ENCODE measurements around the gene KPNA6.
"Not testable (repeated sequence)": the region's sequence is repeated elsewhere in the genome, so short reads cannot be mapped to it uniquely, and the experiment has no call there.

KPNA6 gene

DNA sequence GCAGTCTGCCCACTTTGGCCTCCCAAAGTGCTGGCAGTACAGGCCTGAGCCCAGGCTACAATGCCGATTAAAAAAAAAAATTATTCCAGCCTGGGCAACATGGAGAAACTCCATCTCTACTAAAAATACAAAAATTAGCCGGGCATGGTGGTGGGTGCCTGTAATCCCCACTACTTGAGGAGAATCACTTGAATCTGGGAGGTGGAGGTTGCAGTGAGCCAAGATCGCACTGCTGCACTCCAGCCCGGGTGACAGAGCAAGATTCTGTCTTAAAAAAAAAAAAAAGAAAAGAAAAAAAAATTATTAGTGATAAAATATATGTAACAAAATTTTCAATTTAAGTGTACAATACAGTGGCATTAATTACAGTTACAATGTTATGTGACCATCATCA is 35.4 kb downstream of the KPNA6 start:
- not testable (repeated sequence) for DNase-seq

- DNase-seq = no peak
These were observed 36.2 kb downstream of the KPNA6 start for GRCh38 chr1:32144033-32144432.

GRCh38 chr1:32147799-32148198 is 39.9 kb downstream of the KPNA6 start:
- not testable (repeated sequence) for DNase-seq

- DNase-seq = no peak
These were observed 43.0 kb downstream of the KPNA6 start for GRCh38 chr1:32150847-32151246.

DNA sequence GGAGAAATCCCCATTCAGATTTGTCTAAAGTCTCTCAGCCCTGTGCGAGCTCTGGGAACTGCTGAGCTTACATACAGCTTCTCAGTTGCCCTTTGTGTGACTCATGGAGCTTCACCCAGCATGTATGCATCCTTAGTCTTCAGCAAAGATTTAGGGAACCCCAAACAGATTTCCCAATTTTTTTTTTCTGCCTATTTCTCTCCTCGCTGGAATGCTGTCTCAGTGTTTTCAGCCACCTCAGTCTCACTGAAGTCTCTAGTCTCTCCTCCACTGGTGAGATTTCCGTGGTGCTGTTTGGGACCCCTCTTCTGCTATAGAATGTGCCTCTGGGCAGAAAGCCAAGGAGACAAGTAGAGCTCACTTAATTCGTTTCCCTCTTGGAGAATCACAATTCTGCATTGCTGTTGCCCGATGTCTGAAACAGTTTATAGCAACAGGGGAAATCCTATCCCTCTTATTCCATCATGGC is 43.5 kb downstream of the KPNA6 start:
- peak; percentile 38 for DNase-seq

- DNase-seq = no peak
These were observed 51.3 kb downstream of the KPNA6 start for GRCh38 chr1:32159189-32159588.

GRCh38 chr1:32163405-32163804 is 55.5 kb downstream of the KPNA6 start:
- no peak for DNase-seq

GRCh38 chr1:32165633-32166032 is 57.8 kb downstream of the KPNA6 start:
- DNase-seq = not testable (repeated sequence)

- no peak for DNase-seq
These were observed 63.1 kb downstream of the KPNA6 start for GRCh38 chr1:32170991-32171390.

DNA sequence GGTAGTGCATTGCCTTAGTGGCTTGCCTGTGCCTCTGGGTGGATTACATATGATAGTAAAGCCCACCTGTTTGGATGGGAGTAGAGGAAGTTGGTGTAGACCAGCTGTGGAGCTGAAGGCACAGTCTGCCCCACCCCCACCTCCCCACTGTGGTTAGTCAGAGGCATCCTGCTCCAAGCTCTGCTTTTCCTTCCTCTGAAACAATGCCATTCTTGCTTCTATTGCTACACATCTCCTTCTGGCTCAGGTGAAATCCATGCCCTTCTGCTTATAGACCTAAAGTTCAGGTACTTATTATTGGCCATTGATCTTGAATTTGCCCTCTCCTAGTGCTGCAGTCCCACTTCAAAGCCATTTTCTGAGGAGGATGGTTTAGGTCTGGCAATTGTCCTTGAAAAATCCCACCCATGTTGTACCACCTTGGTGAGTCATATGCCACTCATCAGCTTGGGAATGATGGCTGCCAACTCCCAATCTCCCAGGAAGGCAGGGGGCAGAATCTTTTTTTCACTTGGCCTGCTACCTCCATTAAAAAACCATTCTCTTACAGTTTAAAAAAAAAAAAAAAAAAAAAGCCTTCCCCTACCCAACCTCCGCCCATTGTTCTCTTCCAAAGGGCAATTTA is 64.9 kb downstream of the KPNA6 start:
- DNase-seq = no peak

DNA sequence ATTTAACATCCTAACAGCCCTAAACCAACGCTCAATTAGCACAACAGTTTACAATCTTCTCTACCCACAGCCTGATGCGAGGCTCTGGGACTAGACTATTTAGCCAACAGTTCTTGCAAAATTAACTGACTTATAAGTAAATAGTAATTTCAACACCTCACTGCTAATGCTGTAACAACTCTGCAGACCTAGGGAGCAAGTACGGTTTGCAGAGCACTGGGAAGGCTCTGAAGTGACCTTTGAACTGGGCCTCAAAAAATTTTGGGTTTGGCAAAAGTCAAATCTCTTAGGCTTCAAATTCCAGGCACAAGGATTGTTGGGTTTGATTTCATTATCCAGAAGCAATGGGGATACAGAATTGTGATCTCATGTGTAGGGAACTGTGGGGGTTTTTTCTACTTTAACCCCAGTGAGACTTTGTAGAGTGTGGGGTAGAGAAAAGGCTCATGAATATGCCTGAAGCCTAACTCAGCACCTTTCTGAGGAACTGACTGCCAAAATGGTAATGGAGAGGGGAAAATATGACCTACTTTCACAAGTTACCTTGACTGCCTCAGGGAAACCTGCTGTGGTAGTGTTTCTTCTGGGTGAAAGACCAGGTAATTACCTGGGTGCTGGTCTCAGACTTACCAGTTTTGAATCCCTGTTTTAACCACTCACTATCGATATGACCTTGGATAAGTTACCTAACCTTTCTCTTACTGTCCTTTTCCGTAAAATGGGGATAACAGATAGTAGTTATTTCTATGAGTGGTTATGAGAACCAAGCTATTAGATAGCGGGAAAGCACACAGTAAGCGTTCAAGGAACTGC is 70.7 kb downstream of the KPNA6 start:
- DNase-seq = no peak

- DNase-seq = no peak
These were observed 71.3 kb downstream of the KPNA6 start for GRCh38 chr1:32179193-32179442.

GRCh38 chr1:32179443-32180185 is 71.8 kb downstream of the KPNA6 start, which contains the start of gene TXLNA:
Gene TXLNA (plus strand): TSS chr1:32179675. CDS start chr1:32180346, 671 bp downstream.
- peak; percentile 82 for DNase-seq

DNA sequence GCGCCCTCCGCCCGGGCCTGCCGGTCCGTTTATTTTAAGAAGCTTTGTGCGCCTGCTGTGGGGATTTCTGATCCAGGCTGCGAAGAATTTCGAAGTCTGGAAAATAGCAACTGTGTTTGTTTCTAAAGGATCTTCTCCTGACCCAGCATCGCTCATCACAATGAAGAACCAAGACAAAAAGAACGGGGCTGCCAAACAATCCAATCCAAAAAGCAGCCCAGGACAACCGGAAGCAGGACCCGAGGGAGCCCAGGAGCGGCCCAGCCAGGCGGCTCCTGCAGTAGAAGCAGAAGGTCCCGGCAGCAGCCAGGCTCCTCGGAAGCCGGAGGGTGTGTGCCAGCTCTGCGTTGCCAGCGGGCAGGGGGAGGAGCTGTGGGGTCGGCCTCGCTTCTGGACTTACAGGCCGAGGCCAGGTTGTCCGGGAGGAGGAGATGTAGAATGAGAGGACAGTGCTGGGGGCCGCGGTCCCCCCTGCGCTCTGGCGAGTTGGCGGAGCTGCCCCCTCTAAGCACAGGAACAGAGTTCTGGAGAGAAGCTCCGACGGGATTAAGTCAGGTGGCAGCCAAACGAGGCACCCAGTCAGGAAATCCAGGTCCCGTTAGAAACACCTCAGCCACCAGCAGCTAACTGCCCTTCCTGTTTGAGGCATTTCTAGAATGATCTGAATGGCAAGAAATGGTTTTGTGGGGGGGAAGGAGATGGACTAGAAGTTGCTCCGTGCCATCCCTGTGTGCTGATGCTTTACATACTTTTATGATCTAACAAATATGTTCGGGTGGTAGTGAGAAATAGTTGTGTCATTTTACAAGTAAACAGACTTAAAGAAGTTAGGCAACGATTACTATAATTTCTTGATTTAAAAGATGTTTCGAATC is 72.6 kb downstream of the KPNA6 start:
- no peak for DNase-seq

GRCh38 chr1:32181065-32181464 is 73.2 kb downstream of the KPNA6 start:
- no peak for DNase-seq

DNA sequence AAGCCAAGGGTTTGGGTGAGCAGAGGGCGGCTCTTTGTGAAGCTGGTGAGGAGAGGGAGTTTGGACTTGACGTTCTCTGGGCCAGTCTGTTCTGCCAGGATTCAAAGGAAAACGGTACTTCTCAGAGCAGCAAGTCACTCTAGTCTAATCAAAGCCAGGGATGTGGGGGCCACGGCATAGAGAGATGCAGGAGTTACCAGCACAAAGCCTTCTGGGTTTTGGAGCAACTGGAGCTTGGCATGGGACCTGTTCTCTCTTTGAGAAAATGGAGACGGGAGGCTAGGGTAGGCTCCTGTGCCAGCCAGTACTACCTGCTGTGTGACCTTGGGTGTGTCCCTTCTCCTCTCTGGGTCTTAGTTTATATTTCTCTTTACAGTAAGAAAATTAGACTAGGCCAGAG is 73.7 kb downstream of the KPNA6 start:
- no peak for DNase-seq

DNA sequence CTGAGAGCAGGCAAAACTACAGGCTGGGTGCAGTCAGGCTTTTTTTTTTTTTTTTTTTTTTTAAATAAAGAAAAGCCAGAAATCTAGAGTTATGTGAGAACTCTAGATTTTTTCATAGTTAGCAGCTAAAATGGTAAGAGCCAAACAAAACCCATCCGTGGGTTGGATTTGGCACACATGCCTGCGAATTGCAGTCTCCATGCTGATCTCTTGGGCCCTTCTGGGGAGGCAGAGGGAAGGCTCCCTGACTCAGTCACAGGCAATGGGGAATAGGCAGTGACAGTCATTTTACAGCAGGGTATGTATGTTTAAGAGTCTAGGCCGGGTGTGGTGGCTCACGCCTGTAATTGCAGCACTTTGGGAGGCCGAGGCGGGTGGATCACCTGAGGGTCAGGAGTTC is 74.2 kb downstream of the KPNA6 start:
- no peak for DNase-seq

DNA sequence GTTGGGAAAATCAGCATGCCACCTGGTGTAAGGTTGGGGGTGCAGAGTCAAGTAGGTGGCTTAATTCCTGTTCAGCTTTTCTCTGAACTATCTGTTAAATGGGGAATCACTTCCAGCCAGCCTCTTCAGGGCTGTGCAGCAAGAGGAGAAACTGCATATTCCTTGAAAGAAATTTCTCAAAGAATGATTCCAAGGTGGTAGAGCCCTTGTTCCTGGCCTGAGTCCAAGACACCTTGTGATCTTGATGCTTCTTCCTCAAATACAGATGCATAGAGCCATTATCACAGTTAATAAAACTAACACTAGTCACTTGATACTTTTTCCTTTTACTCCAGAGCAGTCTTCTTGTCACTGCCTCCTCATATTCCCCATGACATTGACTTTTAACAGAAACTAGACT is 76.8 kb downstream of the KPNA6 start:
- no peak for DNase-seq

DNA sequence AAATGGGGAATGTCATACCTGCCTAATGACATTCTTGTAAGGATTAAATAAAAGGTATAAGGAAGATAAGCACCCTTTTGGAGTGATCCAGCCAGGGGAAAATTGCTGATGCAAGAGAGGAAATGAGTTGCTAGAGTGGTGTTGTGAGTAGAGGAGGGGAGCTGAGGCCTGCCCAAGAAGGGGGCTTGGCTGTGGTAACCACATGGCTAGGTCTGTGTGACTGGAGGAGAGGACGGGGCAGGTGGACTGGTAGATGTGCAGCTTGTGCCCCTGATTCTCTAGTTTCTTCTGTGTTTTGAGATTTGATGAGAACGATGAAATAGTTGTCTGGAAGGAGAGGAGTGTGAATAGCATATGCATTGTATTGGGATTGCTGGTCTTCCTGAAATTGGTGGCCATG is 78.2 kb downstream of the KPNA6 start:
- no peak for DNase-seq

DNA sequence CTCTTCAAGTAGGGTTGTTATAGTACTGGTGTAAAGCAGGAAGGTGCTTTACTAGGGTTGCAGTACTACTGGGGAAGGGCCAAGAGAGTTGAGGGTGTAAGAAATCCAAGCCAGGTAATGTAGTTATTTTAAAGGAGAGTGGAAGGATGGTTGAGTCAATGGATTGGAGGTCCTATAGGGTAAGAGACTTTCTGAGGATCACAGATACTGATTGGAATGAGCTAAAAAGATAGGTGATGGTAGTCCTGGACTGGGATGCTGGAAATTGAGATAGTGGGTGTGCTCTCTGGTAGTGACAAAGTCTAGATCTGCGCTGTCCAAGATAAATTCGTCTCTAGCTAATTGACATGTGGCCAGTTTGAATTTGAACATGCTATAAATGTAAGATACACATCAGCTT is 78.6 kb downstream of the KPNA6 start:
- DNase-seq = no peak

- no peak for DNase-seq
These were observed 80.0 kb downstream of the KPNA6 start for GRCh38 chr1:32187850-32188249.

GRCh38 chr1:32192220-32192948 is 84.5 kb downstream of the KPNA6 start:
- DNase-seq = no peak

Measured in NCI-H446 treated with DMSO at 0.1 percent for 48 hours (cell line).